Hepatocyte (in vitro differentiated cells): ENCODE data around the gene CABP2. TPM values are rescaled to one million over a fixed set of nuclear protein-coding genes. Genes with fewer than 3 reads are reported as not detected.
"Not testable (repeated sequence)": the region's sequence is repeated elsewhere in the genome, so short reads cannot be mapped to it uniquely, and the experiment has no call there.

Experiments
- DNase-seq: peaks from one replicate; pipeline ENCODE4 v3.0.0-alpha.2; 2016; ENCODE audit warnings: low spot score
- H2AFZ ChIP-seq: fragments of 200-600 bp; sonication (generic); 2 replicates; pipeline ENCODE4 v1.6.0; 2016; ENCODE audit warnings: antibody characterized with exemption, mild to moderate bottlenecking
- H3K27ac ChIP-seq: fragments of 200-600 bp; sonication (generic); 2 replicates; pipeline ENCODE4 v1.5.1; 2016; ENCODE audit warnings: mild to moderate bottlenecking
- H3K27me3 ChIP-seq: fragments of 200-600 bp; sonication (generic); 2 replicates; pipeline ENCODE4 v1.6.1; 2016
- H3K36me3 ChIP-seq: fragments of 200-600 bp; sonication (generic); replicated peaks from 2 replicates; pipeline ENCODE4 v1.5.1; 2016; ENCODE audit warnings: low read depth; ENCODE audit not compliant: insufficient read depth
- H3K4me1 ChIP-seq: fragments of 200-600 bp; sonication (generic); 2 replicates; pipeline ENCODE4 v1.5.1; 2016; ENCODE audit warnings: mild to moderate bottlenecking, moderate library complexity; ENCODE audit not compliant: insufficient read depth
- H3K4me2 ChIP-seq: fragments of 200-600 bp; sonication (generic); 2 replicates; pipeline ENCODE4 v1.6.0; 2016
- H3K4me3 ChIP-seq: fragments of 200-600 bp; sonication (generic); 2 replicates; pipeline ENCODE4 v1.5.1; 2016; ENCODE audit warnings: mild to moderate bottlenecking
- H3K79me2 ChIP-seq: fragments of 200-600 bp; sonication (generic); 2 replicates; pipeline ENCODE4 v1.6.0; 2017; ENCODE audit warnings: mild to moderate bottlenecking
- H3K9me2 ChIP-seq: fragments of 200-600 bp; sonication (generic); replicated peaks from 2 replicates; pipeline ENCODE4 v1.6.0; 2017; ENCODE audit warnings: mild to moderate bottlenecking; ENCODE audit not compliant: insufficient read depth
- H3K9me3 ChIP-seq: fragments of 200-600 bp; sonication (generic); 2 replicates; pipeline ENCODE4 v1.5.1; 2016; ENCODE audit warnings: low read depth, mild to moderate bottlenecking
- H4K20me1 ChIP-seq: fragments of 200-600 bp; sonication (generic); 2 replicates; pipeline ENCODE4 v1.6.0; 2016; ENCODE audit warnings: mild to moderate bottlenecking; ENCODE audit not compliant: insufficient read depth, poor library complexity, severe bottlenecking
- CTCF ChIP-seq: fragments of 200-600 bp; sonication (generic); IDR thresholded peaks from 2 replicates; pipeline ENCODE4 v1.5.1; 2016; ENCODE audit warnings: antibody characterized with exemption, mild to moderate bottlenecking; ENCODE audit not compliant: poor library complexity
- EZH2 ChIP-seq: fragments of 200-600 bp; sonication (generic); IDR thresholded peaks from 2 replicates; pipeline ENCODE4 v1.6.1; 2016; ENCODE audit warnings: antibody characterized with exemption, mild to moderate bottlenecking, borderline replicate concordance
- EZH2phosphoT487 ChIP-seq: fragments of 200-600 bp; sonication (generic); IDR thresholded peaks from one replicate; pipeline ENCODE4 v1.6.1; 2018; ENCODE audit warnings: antibody characterized with exemption, mild to moderate bottlenecking, low read depth, moderate library complexity; ENCODE audit not compliant: unreplicated experiment, severe bottlenecking
- WGBS: methylation state at CpG from one replicate; pipeline ENCODE4 v1.1.6; 2016; ENCODE audit warnings: low lambda C conversion rate; ENCODE audit errors: missing lambda C conversion rate; 5-methylcytosine and 5-hydroxymethylcytosine counted together
- polyA plus RNA-seq: library from polyadenylated mRNA; unstranded; fragments of >200 nt; fragmentation: Nextera tagmentation; extraction: Ambion mirVana; gene quantifications from 2 replicates; pipeline ENCODE4 v1.2.1, GENCODE V29; 2016
- total RNA-seq: library from RNA; depleted of rRNA; stranded (reverse); fragments of >200 nt; gene quantifications from 2 replicates; pipeline ENCODE4 v1.2.3, GENCODE V29; 2014

CABP2 gene
- total and polyA plus RNA-seq, 2 experiments from 2014 or later, result not detected

GRCh38 chr11:67551127-67551526, 27.9 kb upstream of the CABP2 start:
- Histone ChIP-seq H3K79me2 (no peaks in the 10 kb centered on the region), H3K27me3 (no peaks in the 10 kb centered on the region), H2AFZ (no peak overlapping the region), H3K27ac (no peak overlapping the region), H3K4me1 (no peaks in the 10 kb centered on the region), H3K4me3 (no peak overlapping the region), H3K4me2 (no peak overlapping the region), H3K36me3 (no peaks in the 10 kb centered on the region), H3K9me3 (no peaks in the 10 kb centered on the region), H4K20me1 (no peaks in the 10 kb centered on the region), H3K9me2 (no peaks in the 10 kb centered on the region)
- TF ChIP-seq CTCF (no peak), EZH2phosphoT487 (no peak), EZH2 (no peak)
- DNase-seq, result no peak

DNA sequence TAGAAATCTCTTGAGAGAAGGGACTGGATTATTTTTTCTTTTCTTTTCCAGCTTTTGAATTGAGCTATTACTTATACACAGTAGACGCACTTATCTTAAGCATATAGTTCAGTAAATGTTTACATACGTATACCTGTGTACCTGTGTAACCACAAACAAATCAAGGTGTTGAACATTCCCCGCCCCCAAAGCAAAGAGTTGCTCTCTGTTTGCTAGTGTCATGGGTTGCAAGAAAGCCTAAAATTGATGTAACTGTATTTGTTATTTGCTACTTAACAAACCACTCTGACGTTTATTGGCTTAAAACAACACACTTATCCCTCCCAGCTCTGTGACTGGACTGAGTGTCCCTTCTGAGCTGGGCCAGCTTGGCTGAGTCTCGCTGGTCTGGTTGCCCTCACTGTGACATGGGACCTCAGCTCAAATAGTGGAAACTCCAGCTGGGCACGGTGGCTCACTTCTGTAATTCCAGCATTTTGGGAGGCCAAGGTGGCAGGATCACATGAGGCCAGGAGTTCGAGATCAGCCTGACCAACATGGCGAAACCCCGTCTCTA, 25.4 kb upstream of the CABP2 start:
- no peak overlapping the region for H2AFZ ChIP-seq
- DNase-seq, result no peak
- H3K36me3 ChIP-seq, result no peaks in the 10 kb centered on the region
- H4K20me1 ChIP-seq, result no peaks in the 10 kb centered on the region
- H3K4me2 ChIP-seq, result no peak overlapping the region
- H3K9me3 ChIP-seq, result no peaks in the 10 kb centered on the region
- H3K27ac ChIP-seq, result no peak overlapping the region
- 81% methylated on average over 9 of the region's 9 CpGs for WGBS
- H3K79me2 ChIP-seq, result no peaks in the 10 kb centered on the region
- H3K9me2 ChIP-seq, result no peaks in the 10 kb centered on the region
- TF ChIP-seq EZH2, result no peak
- no peak for TF ChIP-seq EZH2phosphoT487
- no peak for TF ChIP-seq CTCF
- no peaks in the 10 kb centered on the region for H3K4me1 ChIP-seq
- no peak overlapping the region for H3K4me3 ChIP-seq
- H3K27me3 ChIP-seq, result no peaks in the 10 kb centered on the region

DNA sequence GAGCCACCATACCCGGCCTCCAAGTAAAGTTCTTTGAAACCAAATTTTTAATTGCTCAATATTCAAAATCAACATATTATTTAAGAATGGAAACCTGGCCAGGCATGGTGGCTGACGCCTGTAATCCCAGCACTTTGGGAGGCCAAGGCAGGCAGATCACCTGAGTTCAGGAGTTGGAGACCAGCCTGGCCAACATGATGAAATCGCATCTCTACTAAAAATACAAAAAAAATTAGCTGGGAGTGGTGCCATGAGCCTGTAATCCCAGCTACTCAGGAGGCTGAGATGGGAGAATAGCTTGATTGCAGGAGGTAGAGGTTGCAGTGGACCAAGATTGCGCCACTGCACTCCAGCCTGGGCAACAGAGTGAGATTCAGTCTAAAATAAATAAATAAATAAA, 24.9 kb upstream of the CABP2 start:
- H4K20me1 ChIP-seq, H3K36me3 ChIP-seq, H3K4me2 ChIP-seq, H3K9me2 ChIP-seq, H3K27ac ChIP-seq, H3K9me3 ChIP-seq, H3K4me3 ChIP-seq, H3K27me3 ChIP-seq, H3K79me2 ChIP-seq, H3K4me1 ChIP-seq, DNase-seq, H2AFZ ChIP-seq: not testable (repeated sequence)
- WGBS, result 95% methylated on average over 4 of the region's 4 CpGs

DNA sequence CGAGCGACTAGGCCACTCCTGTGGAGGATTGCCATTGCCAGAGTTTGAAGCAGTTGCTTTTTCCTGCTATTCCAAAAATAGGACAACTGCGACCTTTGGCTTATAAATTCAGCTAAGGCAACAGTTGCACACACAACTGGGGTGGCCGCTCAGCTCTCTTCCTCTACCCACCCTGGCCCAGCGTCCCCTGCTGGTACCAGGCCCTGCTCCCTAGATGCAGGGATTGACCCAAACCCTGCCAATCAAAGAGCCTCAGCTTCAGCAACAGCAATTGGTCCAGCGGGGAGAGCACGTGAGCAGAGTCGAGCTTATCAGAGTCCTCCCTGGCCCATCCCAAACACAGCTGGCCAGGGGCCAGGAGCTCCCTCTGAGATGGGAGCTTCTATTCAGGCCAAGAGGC, 22.0 kb upstream of the CABP2 start:
- no peaks in the 10 kb centered on the region for H3K4me1 ChIP-seq
- H3K4me2 ChIP-seq, result no peak overlapping the region
- H3K36me3 ChIP-seq, result no peaks in the 10 kb centered on the region
- no peak overlapping the region for H2AFZ ChIP-seq
- no peaks in the 10 kb centered on the region for H3K79me2 ChIP-seq
- no peaks in the 10 kb centered on the region for H3K9me3 ChIP-seq
- TF ChIP-seq EZH2phosphoT487 (no peak), EZH2 (no peak), CTCF (no peak)
- no peak for DNase-seq
- H4K20me1 ChIP-seq, result no peaks in the 10 kb centered on the region
- no peaks in the 10 kb centered on the region for H3K9me2 ChIP-seq
- no peak overlapping the region for H3K4me3 ChIP-seq
- WGBS, result 73% methylated on average over 8 of the region's 8 CpGs
- H3K27me3 ChIP-seq, result no peaks in the 10 kb centered on the region
- no peak overlapping the region for H3K27ac ChIP-seq
